NCI-H510A treated with DMSO at 0.1 percent for 48 hours (cell line): Measurements from ENCODE around the gene PIGZ.

Experiments
- DNase-seq: peaks from one replicate; lab custom pipeline; 2025; lab: John Stamatoyannopoulos, UW

PIGZ gene, protein sequence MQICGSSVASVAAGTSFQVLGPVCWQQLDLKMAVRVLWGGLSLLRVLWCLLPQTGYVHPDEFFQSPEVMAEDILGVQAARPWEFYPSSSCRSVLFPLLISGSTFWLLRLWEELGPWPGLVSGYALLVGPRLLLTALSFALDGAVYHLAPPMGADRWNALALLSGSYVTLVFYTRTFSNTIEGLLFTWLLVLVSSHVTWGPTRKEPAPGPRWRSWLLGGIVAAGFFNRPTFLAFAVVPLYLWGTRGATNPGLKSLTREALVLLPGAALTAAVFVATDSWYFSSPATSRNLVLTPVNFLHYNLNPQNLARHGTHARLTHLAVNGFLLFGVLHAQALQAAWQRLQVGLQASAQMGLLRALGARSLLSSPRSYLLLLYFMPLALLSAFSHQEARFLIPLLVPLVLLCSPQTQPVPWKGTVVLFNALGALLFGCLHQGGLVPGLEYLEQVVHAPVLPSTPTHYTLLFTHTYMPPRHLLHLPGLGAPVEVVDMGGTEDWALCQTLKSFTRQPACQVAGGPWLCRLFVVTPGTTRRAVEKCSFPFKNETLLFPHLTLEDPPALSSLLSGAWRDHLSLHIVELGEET

DNA sequence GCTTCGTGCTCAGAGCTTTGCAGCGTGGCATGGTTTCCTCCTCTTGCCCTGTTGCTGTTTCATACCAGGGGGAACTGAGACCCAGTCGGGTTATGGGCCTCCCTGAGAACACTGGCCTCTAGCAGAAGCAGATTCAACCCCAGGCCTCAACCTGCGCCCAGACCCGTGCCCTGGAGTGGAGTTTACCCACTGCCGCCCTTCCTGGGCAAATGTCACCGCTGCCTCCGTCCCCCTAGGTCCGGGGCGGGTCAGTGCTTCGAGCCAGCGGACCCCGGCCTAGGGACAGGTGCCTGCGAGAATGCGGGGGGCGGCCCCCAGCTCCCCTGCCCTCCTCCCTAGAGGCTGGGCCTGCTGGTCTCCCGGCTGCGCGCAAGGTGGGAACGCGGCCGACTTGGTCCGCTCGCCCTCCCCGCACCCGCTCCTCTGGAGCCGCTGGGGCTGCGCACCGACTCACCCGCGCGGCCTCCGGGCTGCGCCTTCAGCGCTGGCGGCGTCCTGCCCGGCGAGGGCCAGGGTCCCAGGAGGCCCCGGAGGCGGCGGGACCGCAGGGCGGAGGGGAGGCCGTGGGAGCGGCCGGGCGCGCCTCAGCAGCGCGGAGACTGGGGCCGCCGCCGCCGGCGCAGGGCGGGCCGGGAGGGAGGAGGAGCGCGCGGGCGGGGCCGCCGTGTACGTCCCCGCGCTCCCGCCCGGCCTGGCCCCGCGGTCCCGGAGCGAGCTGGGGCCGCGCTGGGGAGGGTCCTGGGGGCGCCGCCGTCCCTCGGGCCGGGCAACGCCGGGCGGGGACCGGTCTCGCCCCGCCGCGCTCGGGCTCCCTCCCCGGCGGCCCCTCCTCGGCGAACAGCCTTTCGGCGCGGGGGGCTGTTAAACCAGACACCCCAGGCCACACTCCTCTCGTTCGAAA, at the start of gene PIGZ:
TSS of gene PIGZ (minus strand) at position 601 of the 901 bp plus-strand sequence. CDS start 16,802 bp downstream, outside the sequence.
- peak; percentile 9 for DNase-seq

GRCh38 chr3:197017003-197017402, 48.4 kb upstream of the PIGZ start:
- DNase-seq, result no peak

DNA sequence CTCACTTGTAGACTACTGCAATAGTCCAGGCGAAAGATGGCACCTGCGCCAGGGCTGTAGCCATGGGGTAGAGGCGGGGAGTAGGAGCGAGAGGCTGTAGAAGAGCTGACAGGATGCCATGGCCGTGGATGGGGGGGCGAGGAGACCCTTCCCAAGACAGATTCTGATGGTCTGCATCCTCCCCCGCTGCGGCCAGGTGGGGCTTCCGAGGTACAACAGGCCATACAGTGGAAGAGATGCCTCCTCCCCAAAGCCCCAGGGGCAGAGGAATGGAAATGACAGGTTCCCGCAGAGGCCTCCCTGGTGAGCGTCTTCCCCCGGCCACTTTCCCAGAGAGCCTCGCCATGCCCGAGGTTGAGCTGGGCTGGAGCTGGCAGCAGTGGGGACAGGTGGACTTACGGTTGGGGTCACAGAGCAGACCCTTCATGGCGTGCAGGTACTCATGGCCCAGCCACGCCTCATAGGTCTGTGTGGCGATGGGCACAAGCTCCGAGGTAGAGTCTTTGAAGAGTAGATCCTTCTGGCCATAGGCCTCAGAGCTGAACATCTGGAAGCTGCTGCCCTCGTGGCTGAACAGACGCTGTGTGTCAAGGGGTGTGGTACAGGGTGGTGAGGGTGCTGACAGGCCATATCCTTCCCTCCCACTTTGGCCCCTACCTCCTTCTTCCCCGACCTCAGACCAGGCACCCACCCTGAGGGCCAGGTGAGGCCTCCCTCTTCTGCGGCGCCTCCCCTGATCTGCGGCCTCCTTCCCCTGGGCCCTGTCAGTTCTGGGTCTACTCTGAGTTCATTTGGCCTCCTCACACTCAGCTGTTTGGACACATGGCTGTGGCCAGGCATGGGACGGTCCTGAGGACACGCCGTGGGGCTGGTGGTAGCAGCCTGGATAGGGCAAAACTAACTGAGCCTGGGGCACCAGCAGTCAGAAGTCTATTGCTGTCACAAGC, 47.4 kb upstream of the PIGZ start:
- no peak for DNase-seq

- no peak for DNase-seq
Observed at GRCh38 chr3:197014942-197015575, 46.4 kb upstream of the PIGZ start.

DNA sequence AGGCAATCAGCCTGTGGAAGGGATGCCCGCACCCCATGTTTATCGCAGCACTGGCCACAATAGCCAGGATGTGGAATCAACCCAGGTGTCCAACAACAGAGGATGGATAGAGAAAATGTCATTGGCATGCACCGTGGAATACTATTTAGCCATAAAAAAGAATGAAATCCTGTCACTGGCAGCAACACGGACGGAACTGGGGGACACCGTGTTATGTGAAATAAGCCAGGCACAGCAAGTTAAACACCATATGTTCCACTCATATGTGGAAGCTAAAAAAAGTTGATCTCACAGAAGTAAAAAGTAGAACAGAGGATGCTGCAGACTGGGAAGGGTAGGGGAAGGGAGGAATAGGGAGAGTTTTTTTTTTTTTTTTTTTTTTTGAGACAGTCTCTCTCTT, 45.4 kb upstream of the PIGZ start:
- DNase-seq, result no peak

GRCh38 chr3:197012540-197012883, 43.9 kb upstream of the PIGZ start:
- DNase-seq, result no peak

DNA sequence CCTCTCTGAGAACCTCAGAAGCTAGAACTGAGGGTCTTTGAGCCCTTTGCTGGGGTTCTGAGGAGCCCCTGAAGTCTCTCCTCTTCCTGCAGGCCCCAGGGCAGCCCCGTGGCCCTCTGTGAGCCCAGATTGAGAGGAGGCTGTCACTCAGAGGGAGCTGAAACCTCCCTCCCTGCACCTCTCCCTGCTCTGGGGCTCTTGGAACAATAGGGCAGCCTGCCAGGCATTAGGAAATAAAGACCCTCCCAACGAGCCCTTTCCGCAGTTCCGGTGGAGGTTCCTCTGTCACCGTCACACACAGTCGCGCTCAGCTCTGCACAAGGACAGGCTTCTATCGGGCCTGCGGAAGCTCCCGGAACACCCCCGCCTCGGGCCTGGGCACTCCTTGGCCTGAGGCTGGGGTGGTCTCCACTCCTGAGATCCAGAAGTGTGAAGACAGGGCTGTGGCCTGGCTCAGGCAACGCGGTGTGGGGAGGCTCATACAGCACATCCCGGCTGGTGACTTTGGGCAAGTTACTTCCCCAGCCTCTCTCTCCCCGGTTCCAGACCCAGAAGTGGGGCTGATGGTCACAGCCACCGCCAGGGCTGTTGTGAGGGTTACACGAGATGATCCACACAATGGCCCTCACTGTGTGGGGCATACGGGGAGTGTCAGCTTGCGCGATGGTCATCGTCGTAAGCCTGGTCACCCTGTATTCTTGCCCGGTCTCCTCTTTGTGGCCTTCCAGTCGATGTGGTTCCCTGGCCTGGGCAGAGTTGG, 43.3 kb upstream of the PIGZ start:
- DNase-seq, result no peak

- DNase-seq, result no peak
Observed at GRCh38 chr3:197010556-197011351, 42.1 kb upstream of the PIGZ start.

- no peak for DNase-seq
Observed at GRCh38 chr3:197009532-197010019, 40.9 kb upstream of the PIGZ start.

DNA sequence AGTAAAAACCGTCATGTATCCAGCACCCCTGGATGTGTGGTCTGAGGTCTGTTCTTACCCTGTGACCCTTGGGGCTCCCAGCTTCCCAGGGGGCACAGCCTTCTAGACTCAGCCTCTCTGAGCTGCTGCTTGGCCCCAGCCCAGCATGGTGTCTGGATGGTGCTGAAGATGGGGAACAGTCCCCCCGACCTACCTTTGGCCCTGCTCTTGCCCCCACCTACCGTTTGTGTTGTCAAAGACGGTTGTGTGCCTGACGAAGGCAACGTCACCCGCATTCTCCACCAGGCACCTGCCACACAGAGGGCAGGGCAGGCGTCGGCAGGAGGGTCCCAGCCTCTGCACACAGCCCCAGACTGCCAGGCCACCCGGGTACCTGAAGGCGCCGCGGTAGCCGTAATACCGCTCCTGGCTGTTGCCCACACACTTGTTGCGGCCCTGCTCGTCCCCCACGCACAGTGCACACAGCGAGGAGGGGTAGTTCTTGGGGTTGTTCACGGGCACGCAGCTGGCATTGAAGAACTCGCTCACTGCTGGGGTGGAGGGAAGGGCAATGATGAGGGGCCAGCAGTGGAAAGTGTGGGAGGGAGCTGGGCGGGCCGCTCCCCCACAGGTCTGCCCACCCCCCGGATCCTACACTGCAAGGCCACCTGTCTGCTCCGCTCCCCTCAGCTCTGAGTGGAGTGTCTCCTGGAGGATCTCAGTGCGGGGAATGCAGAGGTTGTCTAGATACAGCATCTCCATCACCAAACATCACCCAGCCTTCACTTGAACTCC, 40.0 kb upstream of the PIGZ start:
- no peak for DNase-seq

DNA sequence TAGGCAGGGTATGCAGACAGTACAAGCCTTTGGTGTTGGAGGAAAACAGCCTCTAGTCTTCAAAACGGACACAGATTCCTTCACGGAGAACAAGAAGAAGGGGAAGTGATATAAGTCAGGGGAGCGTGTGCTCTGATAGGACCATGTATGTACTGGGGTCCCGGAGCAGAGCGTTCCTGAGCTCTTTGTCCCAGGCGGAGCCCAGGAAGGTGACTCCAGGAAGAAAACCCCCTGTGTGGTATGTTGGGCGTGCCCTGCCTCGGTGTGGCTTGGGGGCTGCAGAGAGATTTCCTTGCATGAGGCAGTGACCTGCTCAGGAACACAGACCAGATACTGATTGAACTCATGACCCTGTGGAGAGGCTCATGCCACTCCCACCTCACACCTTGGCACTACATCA, 39.3 kb upstream of the PIGZ start:
- DNase-seq, result no peak

DNA sequence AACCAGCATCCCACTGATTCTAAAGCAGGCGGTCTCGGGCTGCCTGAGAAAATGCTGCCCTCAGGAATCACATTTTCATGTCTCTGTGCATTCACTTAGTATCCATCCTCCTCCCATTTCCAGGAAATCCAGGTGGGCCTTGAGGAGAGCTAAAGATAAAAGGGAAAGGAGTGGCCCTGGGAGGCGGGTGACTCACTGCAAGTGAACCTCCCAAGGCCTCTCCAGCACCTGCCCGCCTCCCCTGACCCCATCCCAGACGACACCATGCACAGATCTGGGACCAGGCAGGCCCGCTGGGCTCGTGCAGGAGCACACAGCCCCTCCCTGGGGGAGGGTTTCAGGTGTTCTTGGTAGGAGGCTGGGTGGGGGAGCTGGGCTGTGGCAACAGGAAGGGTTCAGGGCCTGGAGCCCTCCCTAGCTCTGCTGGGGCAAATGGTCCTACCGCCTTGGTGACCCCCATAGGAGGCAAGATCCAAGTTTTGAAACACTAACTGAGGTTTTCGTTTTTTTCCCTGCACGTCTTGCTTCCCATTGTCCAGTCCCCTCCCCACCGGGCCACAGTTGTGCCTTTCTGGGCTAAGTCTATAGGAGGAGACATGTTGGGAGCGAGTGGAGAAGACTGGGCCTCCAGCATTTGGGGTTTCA, 38.8 kb upstream of the PIGZ start:
- DNase-seq, result no peak

DNA sequence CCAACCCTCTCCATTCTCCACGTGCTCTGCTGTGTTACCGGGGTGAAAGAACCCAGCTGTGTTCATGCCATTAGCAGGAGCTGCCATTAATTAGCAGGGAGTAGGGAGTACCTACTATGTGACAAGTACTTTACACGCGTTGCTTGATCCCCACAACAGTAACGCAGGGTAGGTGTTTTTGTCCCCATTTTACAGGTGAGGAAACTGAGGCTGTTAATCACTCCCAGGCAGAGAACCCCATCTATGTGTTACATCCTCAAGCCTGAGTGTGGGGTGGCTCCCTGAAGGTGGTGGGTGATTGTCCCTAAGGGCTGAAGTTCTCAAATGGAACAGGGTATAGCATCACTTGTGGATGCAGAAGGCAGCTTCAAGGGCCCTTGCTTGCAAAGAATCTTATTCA, 38.2 kb upstream of the PIGZ start:
- no peak for DNase-seq

- no peak for DNase-seq
Observed at GRCh38 chr3:197006446-197006845, 37.8 kb upstream of the PIGZ start.

- peak; percentile 85 for DNase-seq
Observed at GRCh38 chr3:197003461-197004385, 35.1 kb upstream of the PIGZ start.

DNA sequence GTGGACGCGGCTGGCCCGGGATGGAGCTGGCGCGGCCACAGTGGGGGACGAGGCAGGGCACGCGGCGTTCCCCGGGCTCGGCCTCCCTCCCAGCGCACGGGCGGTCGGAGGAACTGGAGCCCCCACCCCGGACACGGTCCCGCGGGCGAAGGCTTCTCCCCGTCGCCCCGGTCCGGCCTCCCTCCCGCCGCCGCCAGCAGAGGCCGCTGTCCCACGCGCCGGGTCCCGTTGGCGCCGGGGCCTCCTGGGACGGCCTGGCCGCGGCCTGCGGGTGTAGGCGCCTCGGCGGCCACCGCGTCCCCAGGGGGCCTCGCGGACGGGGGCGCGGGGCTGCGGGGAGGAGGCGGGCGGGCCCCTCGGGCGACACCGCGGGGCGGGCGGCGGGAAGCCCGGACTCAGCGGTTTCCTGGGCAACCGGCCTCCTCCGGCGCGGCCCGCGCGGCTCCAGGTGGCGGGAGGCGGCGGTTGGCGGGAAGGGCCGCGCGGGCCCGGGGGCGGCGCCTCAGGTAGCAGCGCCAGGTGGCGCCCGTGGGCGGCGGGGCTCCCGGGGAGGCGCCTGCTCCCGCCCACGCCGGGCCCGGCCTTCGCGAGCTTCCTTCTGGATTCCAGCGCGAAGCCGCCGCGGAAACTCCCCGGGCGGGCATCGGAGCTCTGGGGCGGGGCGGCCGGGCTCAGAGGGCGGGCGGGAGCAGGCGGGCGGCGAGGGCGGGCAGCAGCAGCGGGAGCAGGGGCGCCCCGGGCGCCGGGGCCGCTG, 34.2 kb upstream of the PIGZ start:
- peak; percentile 88 for DNase-seq
